Naive B cell (primary cell): ENCODE results near the gene DOHH. TPM values are rescaled to one million over a fixed set of nuclear protein-coding genes. Genes with fewer than 3 reads are reported as not detected.

Experiments used
- ATAC-seq, 2 donors: fragments of 150-1000 bp; cut with Tn5 transposase; 2 replicates each; pipeline ENCODE4 v1.10.0; 2021; ENCODE audit warnings: low read depth in 2 of 2, mild to moderate bottlenecking in 2 of 2, moderate library complexity in 2 of 2
- DNase-seq: peaks from one replicate; pipeline ENCODE4 v3.0.0; 2022
- H3K27ac Mint-ChIP-seq, 6 donors: one replicate each; pipeline ENCODE4 v1.8.0; 2020 to 2022; ENCODE audit warnings: mild to moderate bottlenecking in 6 of 6, mixed read lengths in 6 of 6, moderate library complexity in 5 of 6, inconsistent platforms in 2 of 6
- H3K27me3 Mint-ChIP-seq, 3 donors: one replicate each; pipeline ENCODE4 v1.8.0; 2021 to 2022; ENCODE audit warnings: mixed read lengths in 3 of 3, mild to moderate bottlenecking in 1 of 3
- H3K36me3 Mint-ChIP-seq, 2 donors: one replicate each; pipeline ENCODE4 v1.8.0; 2020 to 2022; ENCODE audit warnings: mixed read lengths in 2 of 2, inconsistent platforms in 1 of 2, mild to moderate bottlenecking in 1 of 2
- H3K4me1 Mint-ChIP-seq, 3 donors: one replicate each; pipeline ENCODE4 v1.8.0; 2020 to 2022; ENCODE audit warnings: mixed read lengths in 3 of 3, inconsistent platforms in 1 of 3, mild to moderate bottlenecking in 1 of 3, moderate library complexity in 1 of 3
- H3K4me3 Mint-ChIP-seq, 8 donors: one replicate each; pipeline ENCODE4 v1.8.0; 2020 to 2022; ENCODE audit warnings: mild to moderate bottlenecking in 8 of 8, mixed read lengths in 8 of 8, moderate library complexity in 8 of 8, inconsistent platforms in 2 of 8
- H3K9me3 Mint-ChIP-seq, 7 donors: one replicate each; pipeline ENCODE4 v1.8.0; 2020 to 2022; ENCODE audit warnings: mixed read lengths in 7 of 7, mild to moderate bottlenecking in 5 of 7, inconsistent platforms in 2 of 7, moderate library complexity in 1 of 7
- polyA plus RNA-seq, 6 donors: library from polyadenylated mRNA; unstranded; fragments of 300-500 nt; fragmentation: Illumina TruSeq; gene quantifications; one replicate each; pipeline ENCODE4 v1.2.3, GENCODE V29; 2021; ENCODE audit warnings: low read depth in 6 of 6

Gene DOHH
- polyA plus RNA-seq, 6 donors from 2014 or later: 6.6 to 11.5 (median 7.4) TPM

GRCh38 chr19:3480383-3481091 is 19.9 kb downstream of the DOHH start, which contains the start of gene SMIM24:
TSS of gene SMIM24 (minus strand) at chr19:3480525. CDS start at chr19:3480463, 62 bp downstream.
- Mint-ChIP-seq H3K27ac (peak within 1 kb of the TSS in 3 of 6 donors; percentile 36 to 90 (median 54)), H3K4me1 (peaks cover 24 to 30% (median 26%) of the 10 kb centered on the region in 3 donors), H3K36me3 (peaks cover 0 to 9% of the 10 kb centered on the region in 2 donors), H3K27me3 (peaks cover 0 to 18% (median 14%) of the 10 kb centered on the region in 3 donors), H3K4me3 (peak within 1 kb of the TSS in 7 of 8 donors; percentile 2 to 70 (median 42)), H3K9me3 (peaks cover 0 to 5% (median 0%) of the 10 kb centered on the region in 7 donors)
- ATAC-seq: no peak
- DNase-seq: no peak

GRCh38 chr19:3479834-3480215 is 20.6 kb downstream of the DOHH start:
- DNase-seq (no peak), ATAC-seq (peak; percentile 9 to 38)
- Mint-ChIP-seq H3K36me3 (peaks cover 0 to 9% of the 10 kb centered on the region in 2 donors), H3K4me1 (peaks cover 24 to 26% (median 24%) of the 10 kb centered on the region in 3 donors), H3K27me3 (peaks cover 0 to 13% (median 10%) of the 10 kb centered on the region in 3 donors), H3K4me3 (peak overlapping the region in 4 of 8 donors; percentile 2 to 70 (median 48)), H3K9me3 (peaks cover 0 to 5% (median 0%) of the 10 kb centered on the region in 7 donors), H3K27ac (peak overlapping the region in 2 of 6 donors; percentile 54 to 63)

GRCh38 chr19:3479177-3479833 is 21.2 kb downstream of the DOHH start:
- DNase-seq: peak; percentile 68
- Mint-ChIP-seq H3K4me1 (peaks cover 22 to 24% (median 22%) of the 10 kb centered on the region in 3 donors), H3K9me3 (peaks cover 0 to 5% (median 0%) of the 10 kb centered on the region in 7 donors), H3K36me3 (peaks cover 0 to 9% of the 10 kb centered on the region in 2 donors), H3K27me3 (peaks cover 0 to 10% (median 9%) of the 10 kb centered on the region in 3 donors), H3K27ac (peak overlapping the region in 2 of 6 donors; percentile 36 to 90), H3K4me3 (peak overlapping the region; percentile 7 to 87 (median 75))
- peak; percentile 88 to 89 for ATAC-seq

GRCh38 chr19:3478409-3479176 is 21.9 kb downstream of the DOHH start:
- H3K27me3 Mint-ChIP-seq: peaks cover 0 to 10% (median 9%) of the 10 kb centered on the region in 3 donors
- peaks cover 0 to 9% of the 10 kb centered on the region in 2 donors for H3K36me3 Mint-ChIP-seq
- ATAC-seq: peak; percentile 4 to 16
- peak overlapping the region in 2 of 6 donors; percentile 44 to 90 for H3K27ac Mint-ChIP-seq
- H3K4me3 Mint-ChIP-seq: peak overlapping the region; percentile 7 to 87 (median 82)
- H3K9me3 Mint-ChIP-seq: peaks cover 0 to 5% (median 0%) of the 10 kb centered on the region in 7 donors
- DNase-seq: peak; percentile 19
- peaks cover 22 to 24% (median 22%) of the 10 kb centered on the region in 3 donors for H3K4me1 Mint-ChIP-seq

GRCh38 chr19:3477951-3478350 is 22.5 kb downstream of the DOHH start:
- DNase-seq: no peak
- H3K27me3 Mint-ChIP-seq: peaks cover 0 to 10% (median 9%) of the 10 kb centered on the region in 3 donors
- H3K4me1 Mint-ChIP-seq: peaks cover 22 to 24% (median 22%) of the 10 kb centered on the region in 3 donors
- H3K27ac Mint-ChIP-seq: peak overlapping the region in 3 of 6 donors; percentile 22 to 78 (median 44)
- ATAC-seq: no peak
- peaks cover 0 to 5% (median 0%) of the 10 kb centered on the region in 7 donors for H3K9me3 Mint-ChIP-seq
- H3K4me3 Mint-ChIP-seq: peak overlapping the region in 5 of 8 donors; percentile 59 to 81 (median 70)
- peaks cover 0 to 9% of the 10 kb centered on the region in 2 donors for H3K36me3 Mint-ChIP-seq

GRCh38 chr19:3477506-3477905 is 23.0 kb downstream of the DOHH start:
- H3K27me3 Mint-ChIP-seq: peaks cover 0 to 10% (median 9%) of the 10 kb centered on the region in 3 donors
- peaks cover 0 to 9% of the 10 kb centered on the region in 2 donors for H3K36me3 Mint-ChIP-seq
- peaks cover 0 to 5% (median 0%) of the 10 kb centered on the region in 7 donors for H3K9me3 Mint-ChIP-seq
- H3K4me1 Mint-ChIP-seq: peaks cover 22 to 24% (median 22%) of the 10 kb centered on the region in 3 donors
- no peak for ATAC-seq
- H3K27ac Mint-ChIP-seq: no peak overlapping the region
- no peak overlapping the region for H3K4me3 Mint-ChIP-seq
- DNase-seq: no peak

- ATAC-seq: no peak
- DNase-seq: no peak
- H3K4me1 Mint-ChIP-seq: peaks cover 22 to 24% (median 22%) of the 10 kb centered on the region in 3 donors
- peaks cover 0 to 10% (median 9%) of the 10 kb centered on the region in 3 donors for H3K27me3 Mint-ChIP-seq
- no peak overlapping the region for H3K4me3 Mint-ChIP-seq
- peak overlapping the region in 1 of 6 donors; percentile 44 for H3K27ac Mint-ChIP-seq
- peaks cover 0 to 9% of the 10 kb centered on the region in 2 donors for H3K36me3 Mint-ChIP-seq
- H3K9me3 Mint-ChIP-seq: peaks cover 0 to 5% (median 0%) of the 10 kb centered on the region in 7 donors
Measured at GRCh38 chr19:3476830-3477229, 23.6 kb downstream of the DOHH start.

- peaks cover 0 to 9% of the 10 kb centered on the region in 2 donors for H3K36me3 Mint-ChIP-seq
- ATAC-seq: no peak
- peaks cover 21 to 22% (median 22%) of the 10 kb centered on the region in 3 donors for H3K4me1 Mint-ChIP-seq
- H3K27me3 Mint-ChIP-seq: peaks cover 0 to 10% (median 9%) of the 10 kb centered on the region in 3 donors
- H3K4me3 Mint-ChIP-seq: no peak overlapping the region
- DNase-seq: no peak
- no peak overlapping the region for H3K27ac Mint-ChIP-seq
- H3K9me3 Mint-ChIP-seq: peaks cover 0 to 5% (median 0%) of the 10 kb centered on the region in 7 donors
Measured at GRCh38 chr19:3475449-3475848, 25.0 kb downstream of the DOHH start.

GRCh38 chr19:3474614-3475013 is 25.9 kb downstream of the DOHH start:
- DNase-seq (no peak), ATAC-seq (no peak)
- Mint-ChIP-seq H3K4me1 (peaks cover 18 to 20% (median 19%) of the 10 kb centered on the region in 3 donors), H3K27me3 (peaks cover 0 to 9% (median 9%) of the 10 kb centered on the region in 3 donors), H3K4me3 (no peak overlapping the region), H3K27ac (no peak overlapping the region), H3K9me3 (peaks cover 0 to 5% (median 0%) of the 10 kb centered on the region in 7 donors), H3K36me3 (peaks cover 0 to 8% of the 10 kb centered on the region in 2 donors)

- peaks cover 0 to 2% of the 10 kb centered on the region in 2 donors for H3K36me3 Mint-ChIP-seq
- H3K27me3 Mint-ChIP-seq: peaks cover 0 to 9% (median 3%) of the 10 kb centered on the region in 3 donors
- DNase-seq (no peak), ATAC-seq (no peak)
- H3K9me3 Mint-ChIP-seq: peaks cover 0 to under 1% (median 0%) of the 10 kb centered on the region in 7 donors
- no peak overlapping the region for H3K4me3 Mint-ChIP-seq
- peaks cover 12 to 13% (median 13%) of the 10 kb centered on the region in 3 donors for H3K4me1 Mint-ChIP-seq
- H3K27ac Mint-ChIP-seq: no peak overlapping the region
Measured at GRCh38 chr19:3474010-3474409, 26.5 kb downstream of the DOHH start.

- peak; percentile 43 to 55 for ATAC-seq
- DNase-seq: no peak
- Mint-ChIP-seq H3K27me3 (no peaks in the 10 kb centered on the region), H3K9me3 (peaks cover 0 to 3% (median 0%) of the 10 kb centered on the region in 7 donors), H3K4me3 (no peak overlapping the region), H3K27ac (peak overlapping the region in 1 of 6 donors; percentile 67), H3K4me1 (peaks cover 0 to 4% (median 3%) of the 10 kb centered on the region in 3 donors), H3K36me3 (no peaks in the 10 kb centered on the region)
Measured at GRCh38 chr19:3471954-3472655, 28.4 kb downstream of the DOHH start.

GRCh38 chr19:3470500-3471128 is 29.9 kb downstream of the DOHH start:
- no peak overlapping the region for H3K27ac Mint-ChIP-seq
- H3K9me3 Mint-ChIP-seq: peaks cover 0 to 3% (median 0%) of the 10 kb centered on the region in 7 donors
- H3K36me3 Mint-ChIP-seq: no peaks in the 10 kb centered on the region
- no peak overlapping the region for H3K4me3 Mint-ChIP-seq
- no peak for ATAC-seq
- DNase-seq: no peak
- H3K4me1 Mint-ChIP-seq: peaks cover 0 to 8% (median 3%) of the 10 kb centered on the region in 3 donors
- no peaks in the 10 kb centered on the region for H3K27me3 Mint-ChIP-seq
